ENCODE data around the gene UMODL1.

The UMODL1 gene

GRCh38 chr21:42082501-42083360, 11.6 kb downstream of the UMODL1 start:
- no peaks in the 10 kb centered on the region for H3K9me3 ChIP-seq
- no peaks in the 10 kb centered on the region for H3K36me3 ChIP-seq
- H3K4me3 ChIP-seq (ENCODE audit: low read depth in 1 of 2, low read length in 1 of 2) = no peak overlapping the region
- TF ChIP-seq CTCF (IDR thresholded peaks at IDR 0.05) = no peak
- peaks cover 11 to 12% of the 10 kb centered on the region in 2 experiments for H3K4me1 ChIP-seq (ENCODE audit: control insufficient read depth in 1 of 2, insufficient read depth in 1 of 2, low read depth in 1 of 2, low read length in 1 of 2)
- no peaks in the 10 kb centered on the region for H3K27me3 ChIP-seq
- no peak overlapping the region for H3K27ac ChIP-seq

DNA sequence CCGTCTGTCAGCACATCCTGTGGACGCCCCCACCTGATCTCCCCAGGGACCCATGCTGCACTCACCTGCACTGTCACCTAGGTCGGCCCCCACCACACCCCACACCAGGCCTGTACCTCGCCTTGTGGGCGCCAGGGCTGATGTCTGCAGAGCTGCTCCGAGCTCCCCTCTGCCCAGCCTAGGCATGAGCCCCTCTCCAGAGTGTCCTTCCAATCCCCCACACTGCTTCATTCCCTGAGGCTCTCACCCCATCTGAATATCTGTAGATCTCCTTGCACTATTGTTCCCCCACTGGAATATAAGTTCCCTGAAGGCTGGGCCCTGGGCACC, 12.2 kb downstream of the UMODL1 start:
- no peak for TF ChIP-seq CTCF (IDR thresholded peaks at IDR 0.05)
- no peaks in the 10 kb centered on the region for H3K27me3 ChIP-seq
- H3K4me1 ChIP-seq (ENCODE audit: control insufficient read depth in 1 of 2, insufficient read depth in 1 of 2, low read depth in 1 of 2, low read length in 1 of 2) = peaks cover 11 to 12% of the 10 kb centered on the region in 2 experiments
- no peak overlapping the region for H3K27ac ChIP-seq
- H3K36me3 ChIP-seq = no peaks in the 10 kb centered on the region
- H3K4me3 ChIP-seq (ENCODE audit: low read depth in 1 of 2, low read length in 1 of 2) = no peak overlapping the region
- no peaks in the 10 kb centered on the region for H3K9me3 ChIP-seq

GRCh38 chr21:42084079-42084478, 13.0 kb downstream of the UMODL1 start:
- Histone ChIP-seq H3K27ac (no peak overlapping the region), H3K36me3 (no peaks in the 10 kb centered on the region), H3K4me1 (ENCODE audit: control insufficient read depth in 1 of 2, insufficient read depth in 1 of 2, low read depth in 1 of 2, low read length in 1 of 2) (peaks cover 11 to 12% of the 10 kb centered on the region in 2 experiments), H3K4me3 (ENCODE audit: low read depth in 1 of 2, low read length in 1 of 2) (no peak overlapping the region), H3K27me3 (no peaks in the 10 kb centered on the region), H3K9me3 (no peaks in the 10 kb centered on the region)
- no peak for TF ChIP-seq CTCF (IDR thresholded peaks at IDR 0.05)

DNA sequence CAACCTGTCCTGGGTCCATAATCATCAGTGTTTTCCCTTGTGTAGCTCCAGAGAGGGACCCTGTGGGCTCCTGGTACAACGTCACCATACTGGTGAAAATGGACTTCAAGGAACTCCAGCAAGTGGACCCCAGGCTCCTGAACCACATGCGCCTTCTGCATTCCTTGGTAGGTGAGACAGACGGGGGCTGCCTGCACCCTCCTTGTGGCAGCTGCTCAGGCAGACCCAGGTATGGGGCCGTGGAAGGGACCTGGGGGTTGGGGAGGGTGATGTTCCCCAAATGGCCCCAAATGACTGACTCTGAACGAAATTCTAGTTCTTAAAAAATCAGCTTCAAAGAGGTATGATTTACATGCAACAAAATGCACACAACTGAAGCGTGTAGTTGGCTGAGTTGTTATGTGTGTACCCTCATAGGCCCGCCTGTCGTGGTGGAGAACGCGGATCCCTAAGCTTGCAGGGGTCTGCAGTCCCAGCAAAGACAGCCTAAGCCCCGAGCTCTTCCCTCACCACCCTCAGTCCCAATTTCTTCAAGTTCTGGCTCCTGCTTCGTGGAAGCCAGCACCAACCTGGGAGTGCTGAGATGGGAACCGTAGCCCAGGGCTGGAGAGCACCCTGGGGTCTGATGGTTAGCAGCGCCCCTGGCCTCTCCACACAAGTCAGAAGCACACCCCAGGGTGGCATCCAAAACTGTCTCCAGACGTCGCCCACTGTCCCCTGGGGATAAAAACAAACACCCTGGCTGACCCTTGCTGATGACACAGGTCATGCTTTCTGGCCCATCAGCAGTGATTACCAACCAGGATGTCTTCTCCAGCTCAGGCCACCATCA, 14.3 kb downstream of the UMODL1 start:
- H3K27me3 ChIP-seq = no peaks in the 10 kb centered on the region
- no peaks in the 10 kb centered on the region for H3K9me3 ChIP-seq
- no peak overlapping the region for H3K4me3 ChIP-seq (ENCODE audit: low read depth in 1 of 2, low read length in 1 of 2)
- no peaks in the 10 kb centered on the region for H3K36me3 ChIP-seq
- peaks cover 11 to 12% of the 10 kb centered on the region in 2 experiments for H3K4me1 ChIP-seq (ENCODE audit: control insufficient read depth in 1 of 2, insufficient read depth in 1 of 2, low read depth in 1 of 2, low read length in 1 of 2)
- no peak for TF ChIP-seq CTCF (IDR thresholded peaks at IDR 0.05)
- no peak overlapping the region for H3K27ac ChIP-seq

DNA sequence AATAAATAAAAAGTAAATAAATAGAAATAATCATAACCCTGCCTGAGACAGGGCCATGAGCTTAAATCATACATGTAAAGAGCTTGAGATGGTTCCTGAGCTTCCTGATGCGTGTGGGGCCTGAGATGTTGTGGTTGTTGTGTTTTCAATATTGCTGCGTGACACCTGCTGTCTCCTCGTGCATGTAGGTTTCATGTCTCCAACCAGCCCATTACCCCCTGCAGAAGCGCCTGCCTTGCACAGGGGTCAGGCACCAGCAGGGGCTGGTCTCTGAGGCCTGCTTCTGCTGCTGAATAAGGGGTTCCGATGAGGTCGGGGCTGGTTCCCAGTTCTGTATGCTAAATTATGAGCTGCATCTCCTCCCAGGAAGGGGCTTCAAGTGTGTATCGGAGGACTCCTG, 15.9 kb downstream of the UMODL1 start:
- Histone ChIP-seq H3K36me3 (no peaks in the 10 kb centered on the region), H3K4me3 (ENCODE audit: low read depth in 1 of 2, low read length in 1 of 2) (no peak overlapping the region), H3K4me1 (ENCODE audit: control insufficient read depth in 1 of 2, insufficient read depth in 1 of 2, low read depth in 1 of 2, low read length in 1 of 2) (no peaks in the 10 kb centered on the region), H3K27me3 (no peaks in the 10 kb centered on the region), H3K9me3 (no peaks in the 10 kb centered on the region), H3K27ac (no peak overlapping the region)
- TF ChIP-seq CTCF (IDR thresholded peaks at IDR 0.05) = no peak

Data from neutrophil (primary cell).